ENCODE data around the gene SERPINA9. TPM values are rescaled to one million over a fixed set of nuclear protein-coding genes. Genes with fewer than 3 reads are reported as not detected.

Gene SERPINA9
- polyA plus RNA-seq, 2 of the 4 experiments (the other 2 are of a cell fraction) = not detected

- POLR2A ChIA-PET = interaction anchor here (0.6 kb wide), 1 partner anchor 1316 kb away, joined by 3 read pairs; no protein-coding TSS in a partner anchor
- DNase-seq (ENCODE audit: low read depth in 1 of 2, low spot score in 1 of 2) = no peak
- no peak for ATAC-seq
- CTCF ChIA-PET = interaction anchor here (1.1 to 1.4 kb wide), 3 partner anchors 25 to 208 kb away, joined by 3 to 4 read pairs (median 3); no protein-coding TSS in a partner anchor
- H3K4me3 ChIP-seq = no peak overlapping the region
- H3K27ac ChIP-seq = no peak overlapping the region
- no peaks in the 10 kb centered on the region for H3K4me1 ChIP-seq
- WGBS (ENCODE audit: missing lambda C conversion rate) = 2% methylated on average over 2 of the region's 2 CpGs
- H3K4me2 ChIP-seq = no peak overlapping the region
- TF ChIP-seq NFE2L2 (conservative IDR thresholded peaks at IDR 0.05; ENCODE audit: low read length) (no peak), CBX8 (IDR thresholded peaks at IDR 0.05) (no peak)
- H3K9me3 ChIP-seq = peaks cover 19% of the 10 kb centered on the region
- no peak for FAIRE-seq
Observed at GRCh38 chr14:94480809-94481208, 4.8 kb upstream of the SERPINA9 start.

DNA sequence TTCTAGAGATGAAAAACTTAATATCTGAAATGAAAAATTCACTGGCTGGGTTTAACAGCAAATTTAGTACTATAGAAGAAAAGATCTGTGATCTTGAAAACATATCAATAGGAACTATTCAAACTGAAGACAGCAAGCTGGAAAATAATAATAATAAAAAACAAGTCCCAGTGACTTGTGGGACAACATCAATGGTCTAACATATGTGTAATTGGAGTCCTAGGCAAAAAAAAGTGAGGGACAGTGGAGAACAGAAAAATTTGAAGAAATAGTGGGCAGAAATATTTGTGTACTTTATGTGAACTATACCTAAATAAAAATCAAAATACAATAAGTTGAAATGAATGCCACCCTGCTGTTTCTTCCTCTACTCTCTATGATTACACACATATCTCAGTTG is 2.4 kb upstream of the SERPINA9 start:
- H3K9me3 ChIP-seq = peaks cover 19% of the 10 kb centered on the region
- ChIA-PET POLR2A (no interaction called here), CTCF (interaction anchor here (1.0 kb wide), 1 partner anchor 11 kb away, joined by 3 read pairs; no protein-coding TSS in a partner anchor)
- H3K27ac ChIP-seq = no peak overlapping the region
- ATAC-seq (no peak), DNase-seq (ENCODE audit: low read depth in 1 of 2, low spot score in 1 of 2) (no peak), FAIRE-seq (no peak)
- no peak overlapping the region for H3K4me2 ChIP-seq
- TF ChIP-seq RCOR1 (IDR thresholded peaks at IDR 0.05; ENCODE audit: low read depth, low read length) (no peak), POLR2AphosphoS2 (conservative IDR thresholded peaks at IDR 0.05; ENCODE audit: low read length) (no peak), SMC3 (IDR thresholded peaks at IDR 0.05) (no peak)
- no peak overlapping the region for H3K4me3 ChIP-seq
- no peaks in the 10 kb centered on the region for H3K4me1 ChIP-seq

DNA sequence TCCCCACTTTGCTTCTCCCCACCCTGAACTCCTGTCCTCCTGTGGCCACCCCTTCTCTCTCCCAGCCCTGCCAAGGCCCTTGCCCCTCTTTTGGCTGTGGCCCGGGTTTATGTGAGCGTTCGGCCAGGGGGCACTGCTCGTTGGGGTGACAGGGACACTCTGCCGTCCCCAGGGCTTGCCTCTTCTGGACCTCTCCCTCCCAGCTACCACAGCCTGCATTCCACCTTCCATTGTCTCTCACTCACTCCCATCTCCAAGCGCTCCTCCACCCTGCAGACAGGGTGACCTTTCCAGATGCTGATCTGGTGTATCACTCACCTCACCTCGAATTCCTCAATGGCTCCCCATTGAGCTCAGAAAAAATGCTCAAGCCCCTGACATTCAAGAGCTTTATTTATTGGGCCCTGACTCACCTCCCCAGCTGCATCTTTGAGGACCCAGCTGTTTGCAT is 1.4 kb downstream of the SERPINA9 start:
- Histone ChIP-seq H3K4me3 (no peak overlapping the region), H3K9me3 (peaks cover 19% of the 10 kb centered on the region), H3K27ac (no peak overlapping the region), H3K4me1 (no peaks in the 10 kb centered on the region), H3K4me2 (no peak overlapping the region)
- ATAC-seq = peak; percentile 66 to 67; a peak in 4 of 6 replicates
- peak in 1 of 2 experiments; percentile 28 for DNase-seq (ENCODE audit: low read depth in 1 of 2, low spot score in 1 of 2)
- ChIA-PET CTCF (interaction anchor here (1.1 to 6.4 kb wide), 3 partner anchors 12 to 119 kb away, joined by 3 to 47 read pairs (median 4); no protein-coding TSS in a partner anchor), POLR2A (no interaction called here)
- TF ChIP-seq JUN (IDR thresholded peaks at IDR 0.05) = no peak
- TF ChIP-seq POLR2AphosphoS2 (conservative IDR thresholded peaks at IDR 0.05; ENCODE audit: low read length) = no peak
- TF ChIP-seq MAZ (IDR thresholded peaks at IDR 0.05; ENCODE audit: borderline replicate concordance, low read depth, low read length) = no peak
- TF ChIP-seq HOXB5 (CRISPR knock-in tag; IDR thresholded peaks at IDR 0.05) = no peak
- TF ChIP-seq RNF2 (IDR thresholded peaks at IDR 0.05; ENCODE audit: borderline replicate concordance, low read depth) = no peak
- no peak for TF ChIP-seq CHD2 (IDR thresholded peaks at IDR 0.05; ENCODE audit: low read length, partially characterized antibody)
- TF ChIP-seq SMC3 (IDR thresholded peaks at IDR 0.05) = no peak
- TF ChIP-seq HOXB13 (CRISPR knock-in tag; IDR thresholded peaks at IDR 0.05; ENCODE audit: low read depth) = no peak
- TF ChIP-seq SREBF2 (IDR thresholded peaks at IDR 0.05) = no peak
- no peak for TF ChIP-seq KDM5A (IDR thresholded peaks at IDR 0.05)
- no peak for TF ChIP-seq HMGXB4 (CRISPR knock-in tag; IDR thresholded peaks at IDR 0.05; ENCODE audit: borderline replicate concordance)
- no peak for TF ChIP-seq HEYL (CRISPR knock-in tag; IDR thresholded peaks at IDR 0.05)
- TF ChIP-seq NPAS2 (CRISPR knock-in tag; IDR thresholded peaks at IDR 0.05; ENCODE audit: borderline replicate concordance) = no peak
- no peak for TF ChIP-seq CBX2 (IDR thresholded peaks at IDR 0.05; ENCODE audit: borderline replicate concordance, low read depth)
- FAIRE-seq = no peak
- 29% methylated on average over 7 of the region's 7 CpGs for WGBS (ENCODE audit: missing lambda C conversion rate)

DNA sequence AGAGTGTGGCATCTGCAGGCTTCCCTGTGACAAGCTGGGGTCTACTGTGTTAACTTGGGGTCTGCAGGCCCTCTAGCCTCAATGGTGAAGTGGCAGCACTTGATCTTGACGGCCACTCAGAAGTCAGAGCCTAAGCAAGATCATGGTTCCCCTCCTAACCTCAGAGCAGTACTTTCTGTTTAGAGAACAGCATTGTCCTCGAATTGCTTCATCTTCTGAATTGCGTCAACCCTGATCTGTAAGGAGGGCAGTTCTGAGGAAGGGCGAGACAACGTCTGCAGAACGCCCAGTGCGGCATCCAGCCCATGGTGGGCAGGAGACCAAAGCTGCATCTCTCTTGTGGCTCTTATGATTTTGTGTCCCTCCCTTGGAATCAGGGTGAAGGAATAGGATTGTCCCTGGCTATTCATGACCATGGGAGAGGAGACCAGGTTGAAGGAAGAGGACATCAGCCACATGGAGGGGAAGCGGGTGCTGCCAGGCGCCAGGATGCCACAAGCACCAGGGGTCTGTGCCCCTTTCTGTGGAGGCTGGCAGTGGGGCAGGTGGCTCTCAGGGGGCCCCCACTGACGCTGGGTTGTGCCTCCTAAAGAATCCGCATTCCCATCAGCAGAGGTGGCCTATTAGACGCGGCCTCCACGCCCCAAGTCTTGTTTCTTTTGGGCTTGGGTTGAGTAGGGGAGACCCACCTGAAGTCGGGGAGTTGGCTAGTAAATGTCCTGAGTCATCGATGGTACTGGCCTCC is 2.2 kb downstream of the SERPINA9 start:
- 44% methylated on average over 14 of the region's 16 CpGs for WGBS (ENCODE audit: missing lambda C conversion rate)
- POLR2A ChIA-PET = no interaction called here
- no peak for ATAC-seq
- TF ChIP-seq MAFK (IDR thresholded peaks at IDR 0.05; ENCODE audit: partially characterized antibody) (no peak), MYC (IDR thresholded peaks at IDR 0.05; ENCODE audit: borderline replicate concordance, low read length) (no peak), CBX2 (IDR thresholded peaks at IDR 0.05; ENCODE audit: borderline replicate concordance, low read depth) (no peak), CHD4 (IDR thresholded peaks at IDR 0.05; ENCODE audit: borderline replicate concordance) (no peak), POLR2AphosphoS2 (conservative IDR thresholded peaks at IDR 0.05; ENCODE audit: low read length) (no peak), CHD2 (IDR thresholded peaks at IDR 0.05; ENCODE audit: low read length, partially characterized antibody) (no peak), EP300 (IDR thresholded peaks at IDR 0.05) (no peak), HMGXB4 (CRISPR knock-in tag; IDR thresholded peaks at IDR 0.05; ENCODE audit: borderline replicate concordance) (no peak), FOXS1 (CRISPR knock-in tag; IDR thresholded peaks at IDR 0.05) (no peak), PHF8 (IDR thresholded peaks at IDR 0.05; ENCODE audit: borderline replicate concordance, low read depth) (no peak)
- TF ChIP-seq, protein P1, sequence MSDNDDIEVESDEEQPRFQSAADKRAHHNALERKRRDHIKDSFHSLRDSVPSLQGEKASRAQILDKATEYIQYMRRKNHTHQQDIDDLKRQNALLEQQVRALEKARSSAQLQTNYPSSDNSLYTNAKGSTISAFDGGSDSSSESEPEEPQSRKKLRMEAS (IDR thresholded peaks at IDR 0.05) = no peak
- TF ChIP-seq, protein P2, sequence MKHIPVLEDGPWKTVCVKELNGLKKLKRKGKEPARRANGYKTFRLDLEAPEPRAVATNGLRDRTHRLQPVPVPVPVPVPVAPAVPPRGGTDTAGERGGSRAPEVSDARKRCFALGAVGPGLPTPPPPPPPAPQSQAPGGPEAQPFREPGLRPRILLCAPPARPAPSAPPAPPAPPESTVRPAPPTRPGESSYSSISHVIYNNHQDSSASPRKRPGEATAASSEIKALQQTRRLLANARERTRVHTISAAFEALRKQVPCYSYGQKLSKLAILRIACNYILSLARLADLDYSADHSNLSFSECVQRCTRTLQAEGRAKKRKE (CRISPR knock-in tag; IDR thresholded peaks at IDR 0.05; ENCODE audit: low read depth) = no peak

More for the DNA sequence above, 2.2 kb downstream of the SERPINA9 start:
- Histone ChIP-seq H3K9me3 (peaks cover 12% of the 10 kb centered on the region), H3K4me3 (no peak overlapping the region), H3K27ac (no peak overlapping the region), H3K4me1 (no peaks in the 10 kb centered on the region), H3K4me2 (no peak overlapping the region)
- FAIRE-seq (no peak), DNase-seq (ENCODE audit: low read depth in 1 of 2, low spot score in 1 of 2) (no peak)
- CTCF ChIA-PET = interaction anchor here (1.7 to 6.4 kb wide), 2 partner anchors 12 to 40 kb away, joined by 4 to 47 read pairs; no protein-coding TSS in a partner anchor

Measured in A549 (cell line).